ENCODE data around the gene MFSD6. TPM values are rescaled to one million over a fixed set of nuclear protein-coding genes. Genes with fewer than 3 reads are reported as not detected.

The MFSD6 gene
- total RNA-seq, 2 donors from 2014 or later: 61.0 to 75.1 TPM

GRCh38 chr2:190511104-190511503 lies 102.9 kb downstream of the MFSD6 start:
- Histone ChIP-seq H3K4me3 (no peak overlapping the region), H3K27ac (no peak overlapping the region), H3K9me3 (no peaks in the 10 kb centered on the region), H3K27me3 (replicated peaks; ENCODE audit: insufficient read depth) (no peaks in the 10 kb centered on the region), H3K4me1 (ENCODE audit: control insufficient read depth in 1 of 2, low read depth in 2 of 2) (no peaks in the 10 kb centered on the region), H3K36me3 (peaks cover 3% of the 10 kb centered on the region)
- ATAC-seq (ENCODE audit: insufficient number of reproducible peaks, low FRiP score, low read depth) (no peak), DNase-seq (ENCODE audit: low spot score) (no peak)
- TF ChIP-seq, protein P1, sequence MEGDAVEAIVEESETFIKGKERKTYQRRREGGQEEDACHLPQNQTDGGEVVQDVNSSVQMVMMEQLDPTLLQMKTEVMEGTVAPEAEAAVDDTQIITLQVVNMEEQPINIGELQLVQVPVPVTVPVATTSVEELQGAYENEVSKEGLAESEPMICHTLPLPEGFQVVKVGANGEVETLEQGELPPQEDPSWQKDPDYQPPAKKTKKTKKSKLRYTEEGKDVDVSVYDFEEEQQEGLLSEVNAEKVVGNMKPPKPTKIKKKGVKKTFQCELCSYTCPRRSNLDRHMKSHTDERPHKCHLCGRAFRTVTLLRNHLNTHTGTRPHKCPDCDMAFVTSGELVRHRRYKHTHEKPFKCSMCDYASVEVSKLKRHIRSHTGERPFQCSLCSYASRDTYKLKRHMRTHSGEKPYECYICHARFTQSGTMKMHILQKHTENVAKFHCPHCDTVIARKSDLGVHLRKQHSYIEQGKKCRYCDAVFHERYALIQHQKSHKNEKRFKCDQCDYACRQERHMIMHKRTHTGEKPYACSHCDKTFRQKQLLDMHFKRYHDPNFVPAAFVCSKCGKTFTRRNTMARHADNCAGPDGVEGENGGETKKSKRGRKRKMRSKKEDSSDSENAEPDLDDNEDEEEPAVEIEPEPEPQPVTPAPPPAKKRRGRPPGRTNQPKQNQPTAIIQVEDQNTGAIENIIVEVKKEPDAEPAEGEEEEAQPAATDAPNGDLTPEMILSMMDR (IDR thresholded peaks at IDR 0.05): peak; percentile 23

DNA sequence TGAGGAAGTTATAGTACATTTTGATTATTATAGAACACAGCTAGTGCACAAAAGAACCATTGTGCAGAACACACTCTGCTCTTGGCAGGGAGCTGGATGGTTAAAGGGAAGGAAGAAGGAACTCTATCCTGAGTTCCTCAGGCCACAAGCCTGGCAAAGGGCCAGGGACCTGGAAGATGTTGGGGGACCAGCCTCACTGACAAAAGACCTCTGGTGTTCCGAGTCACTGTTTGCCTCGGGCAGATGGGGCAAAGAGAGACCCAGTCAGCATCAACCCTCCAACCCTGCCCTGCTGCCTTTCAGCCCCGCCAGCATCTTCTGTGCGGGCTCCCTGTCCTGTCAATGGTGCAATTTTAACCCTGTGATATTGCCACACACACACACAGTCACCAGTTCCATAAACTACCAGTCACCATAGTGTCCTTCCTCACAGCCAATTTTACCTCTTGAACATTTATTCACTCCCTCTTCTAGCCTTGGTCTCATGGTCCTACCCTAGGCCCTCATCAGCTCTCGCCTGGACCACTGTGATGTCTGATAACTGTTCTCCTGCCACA lies 104.5 kb downstream of the MFSD6 start:
- H3K4me3 ChIP-seq: no peak overlapping the region
- TF ChIP-seq, protein P1 (IDR thresholded peaks at IDR 0.05): no peak
- no peaks in the 10 kb centered on the region for H3K9me3 ChIP-seq
- ATAC-seq (ENCODE audit: insufficient number of reproducible peaks, low FRiP score, low read depth): no peak
- peaks cover 3% of the 10 kb centered on the region for H3K36me3 ChIP-seq
- no peak overlapping the region for H3K27ac ChIP-seq
- H3K4me1 ChIP-seq (ENCODE audit: control insufficient read depth in 1 of 2, low read depth in 2 of 2): no peaks in the 10 kb centered on the region
- DNase-seq (ENCODE audit: low spot score): no peak
- H3K27me3 ChIP-seq (replicated peaks; ENCODE audit: insufficient read depth): no peaks in the 10 kb centered on the region

DNA sequence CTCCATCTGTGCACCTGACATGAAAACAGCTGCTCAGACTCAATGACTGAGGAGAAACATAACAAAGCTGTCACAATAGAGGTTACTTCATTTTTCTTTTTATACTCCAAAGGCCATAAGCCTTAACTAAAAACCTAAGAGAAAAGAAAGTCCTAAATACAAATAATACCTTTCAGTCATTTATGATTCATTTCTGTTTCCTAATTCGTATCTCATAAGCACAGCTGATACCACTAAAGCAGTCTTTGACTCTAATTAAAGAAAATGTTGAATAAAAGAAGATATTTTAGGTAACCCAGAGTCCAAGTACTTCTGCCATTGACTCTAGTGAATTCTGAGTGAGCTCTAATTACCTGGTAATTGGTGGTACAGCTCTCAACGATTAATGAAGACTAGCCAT lies 105.7 kb downstream of the MFSD6 start:
- no peaks in the 10 kb centered on the region for H3K9me3 ChIP-seq
- DNase-seq (ENCODE audit: low spot score): no peak
- H3K27ac ChIP-seq: no peak overlapping the region
- TF ChIP-seq, protein P1 (IDR thresholded peaks at IDR 0.05): no peak
- peaks cover under 1% of the 10 kb centered on the region for H3K36me3 ChIP-seq
- no peaks in the 10 kb centered on the region for H3K4me1 ChIP-seq (ENCODE audit: control insufficient read depth in 1 of 2, low read depth in 2 of 2)
- ATAC-seq (ENCODE audit: insufficient number of reproducible peaks, low FRiP score, low read depth): no peak
- no peak overlapping the region for H3K4me3 ChIP-seq
- H3K27me3 ChIP-seq (replicated peaks; ENCODE audit: insufficient read depth): no peaks in the 10 kb centered on the region

GRCh38 chr2:190514676-190515075 lies 106.5 kb downstream of the MFSD6 start:
- H3K4me3 ChIP-seq: no peak overlapping the region

DNA sequence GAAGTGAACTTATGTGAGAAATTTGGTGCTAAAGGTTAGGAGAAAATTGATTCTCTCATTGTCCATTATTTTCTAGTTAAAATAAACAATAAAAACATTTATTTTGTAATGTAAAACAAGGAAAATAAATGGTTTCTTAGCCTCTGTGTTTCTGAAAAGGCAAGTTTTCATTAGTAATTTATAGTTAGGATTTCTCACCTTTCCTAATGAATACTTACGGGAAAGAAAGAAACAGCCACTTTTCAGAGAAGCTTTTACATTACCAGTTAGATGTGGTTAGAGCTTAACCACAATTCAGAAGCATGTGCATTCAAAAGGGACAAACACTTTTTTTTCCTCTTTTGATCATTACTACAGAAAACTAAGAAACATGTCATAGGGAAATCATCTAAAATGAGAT lies 107.5 kb downstream of the MFSD6 start:
- H3K9me3 ChIP-seq: no peaks in the 10 kb centered on the region
- DNase-seq (ENCODE audit: low spot score): no peak
- no peaks in the 10 kb centered on the region for H3K27me3 ChIP-seq (replicated peaks; ENCODE audit: insufficient read depth)
- ATAC-seq (ENCODE audit: insufficient number of reproducible peaks, low FRiP score, low read depth): no peak
- no peak overlapping the region for H3K4me3 ChIP-seq
- TF ChIP-seq, protein P1 (IDR thresholded peaks at IDR 0.05): no peak
- H3K4me1 ChIP-seq (ENCODE audit: control insufficient read depth in 1 of 2, low read depth in 2 of 2): no peaks in the 10 kb centered on the region
- no peak overlapping the region for H3K27ac ChIP-seq
- H3K36me3 ChIP-seq: no peaks in the 10 kb centered on the region

More at GRCh38 chr2:190514676-190515075, 106.5 kb downstream of the MFSD6 start:
- no peaks in the 10 kb centered on the region for H3K4me1 ChIP-seq (ENCODE audit: control insufficient read depth in 1 of 2, low read depth in 2 of 2)
- TF ChIP-seq, protein P1 (IDR thresholded peaks at IDR 0.05): no peak
- DNase-seq (ENCODE audit: low spot score) (no peak), ATAC-seq (ENCODE audit: insufficient number of reproducible peaks, low FRiP score, low read depth) (no peak)
- no peaks in the 10 kb centered on the region for H3K36me3 ChIP-seq
- no peak overlapping the region for H3K27ac ChIP-seq
- H3K27me3 ChIP-seq (replicated peaks; ENCODE audit: insufficient read depth): no peaks in the 10 kb centered on the region
- H3K9me3 ChIP-seq: no peaks in the 10 kb centered on the region

Measured in thoracic aorta (tissue), 2 donors.